ENCODE data around the gene RESP18.
"Not testable (repeated sequence)": the region's sequence is repeated elsewhere in the genome, so short reads cannot be mapped to it uniquely, and the experiment has no call there.

- not testable (repeated sequence) for TF ChIP-seq POLR2A, CTCF, POLR2AphosphoS5, EP300 (IDR thresholded peaks at IDR 0.05)
Observed at GRCh38 chr2:219287116-219287440, 45.5 kb downstream of the RESP18 start.

Measured in suprapubic skin (tissue), 4 donors.